ENCODE measurements around the gene WNT3A.

DNA sequence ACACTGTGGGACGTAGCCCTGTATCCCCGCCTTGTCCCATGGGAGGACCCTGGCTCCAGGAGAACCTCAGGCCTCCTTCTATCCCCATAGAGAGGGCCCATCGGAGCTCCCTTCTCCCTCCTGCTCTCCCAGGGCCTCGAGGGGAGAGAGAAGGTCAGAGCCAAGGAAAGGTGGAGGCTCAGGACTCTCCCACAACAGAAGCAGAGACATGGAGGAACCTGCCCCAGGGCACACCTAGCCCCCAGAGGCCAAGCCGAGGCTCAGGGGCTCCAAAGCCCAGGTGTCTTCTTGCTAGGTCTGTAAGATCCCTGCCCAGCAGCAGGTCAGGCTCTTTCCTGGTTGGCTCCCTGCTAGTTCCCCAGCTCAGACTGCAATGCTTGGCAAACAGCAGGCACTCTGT lies 41.3 kb downstream of the WNT3A start:
- TF ChIP-seq CTCF (IDR thresholded peaks at IDR 0.05) (no peak), POLR2A (IDR thresholded peaks at IDR 0.05) (no peak), EP300 (IDR thresholded peaks at IDR 0.05) (no peak)
